IMR-90 (cell line): ENCODE data around the gene SH3BP5. TPM values are rescaled to one million over a fixed set of nuclear protein-coding genes. Genes with fewer than 3 reads are reported as not detected.

Experiments
- ATAC-seq: fragments of 200-7000 bp; cut with Tn5 transposase; 2 replicates; pipeline ENCODE4 v1.9.1; 2020; ENCODE audit warnings: low read depth, mild to moderate bottlenecking, moderate library complexity
- BruUV-seq: library from RNA; stranded (reverse); fragments of 400-500 nt; replicated peaks from 2 replicates; lab custom pipeline; 2021; lab: Mats Ljungman, UMichigan
- CTCF ChIA-PET: fragments of 300-600 bp; formaldehyde crosslinking; extraction: SDS; loops from one replicate; lab custom pipeline; 2021; ENCODE audit warnings: antibody characterized with exemption; lab: Yijun Ruan, JAX
- POLR2A ChIA-PET: fragments of 300-600 bp; sonication (Branson Sonifier 250); formaldehyde crosslinking; loops from one replicate; lab custom pipeline; 2022; ENCODE audit warnings: antibody characterized with exemption; ENCODE audit not compliant: unreplicated experiment; lab: Charles Lee
- DNase-seq: peaks from one replicate; pipeline ENCODE4 v3.0.0; 2013
- H2AFZ ChIP-seq: replicated peaks from 2 replicates; pipeline ENCODE3; 2013; ENCODE audit warnings: low read length, mild to moderate bottlenecking; ENCODE audit not compliant: poor library complexity
- H2AK5ac ChIP-seq: 2 replicates; pipeline ENCODE4 v1.6.1; 2013; ENCODE audit warnings: low read depth, low read length, inconsistent platforms
- H2AK9ac ChIP-seq: replicated peaks from 2 replicates; pipeline ENCODE3; 2013; ENCODE audit warnings: mild to moderate bottlenecking, low read depth, low read length, moderate library complexity; ENCODE audit not compliant: poor library complexity
- H2BK120ac ChIP-seq: 2 replicates; pipeline ENCODE4 v1.6.1; 2013; ENCODE audit warnings: low read depth, low read length, inconsistent platforms
- H2BK15ac ChIP-seq: 3 replicates; pipeline ENCODE4 v1.6.1; 2013; ENCODE audit warnings: low read depth, low read length, inconsistent platforms
- H2BK20ac ChIP-seq: 2 replicates; pipeline ENCODE4 v1.6.1; 2013; ENCODE audit warnings: low read depth, mild to moderate bottlenecking, inconsistent platforms, low read length, moderate library complexity
- H2BK5ac ChIP-seq: 2 replicates; pipeline ENCODE4 v1.6.1; 2013; ENCODE audit warnings: mild to moderate bottlenecking, low read depth, low read length, inconsistent platforms; ENCODE audit not compliant: poor library complexity, severe bottlenecking
- H3K14ac ChIP-seq: replicated peaks from 2 replicates; pipeline ENCODE4 v1.6.1; 2013; ENCODE audit warnings: low read depth, low read length, inconsistent platforms
- H3K18ac ChIP-seq: 2 replicates; pipeline ENCODE4 v1.6.1; 2013; ENCODE audit warnings: low read depth, low read length, control low read depth
- H3K23ac ChIP-seq: 2 replicates; pipeline ENCODE4 v1.6.1; 2013; ENCODE audit warnings: low read depth, low read length, inconsistent platforms
- H3K27ac ChIP-seq: 2 replicates; pipeline ENCODE4 v1.5.1; 2013; ENCODE audit warnings: mild to moderate bottlenecking, control low read depth, low read length; ENCODE audit not compliant: insufficient read depth
- H3K27me3 ChIP-seq: 2 replicates; pipeline ENCODE4 v1.6.1; 2013; ENCODE audit warnings: low read length; ENCODE audit not compliant: control insufficient read depth, insufficient read depth
- H3K36me3 ChIP-seq: 2 replicates; pipeline ENCODE4 v1.6.1; 2013; ENCODE audit warnings: low read length, mixed read lengths; ENCODE audit not compliant: control insufficient read depth, insufficient read depth
- H3K4ac ChIP-seq: 2 replicates; pipeline ENCODE4 v1.6.1; 2013; ENCODE audit warnings: low read depth, low read length, inconsistent platforms
- H3K4me1 ChIP-seq: 2 replicates; pipeline ENCODE4 v1.6.1; 2013; ENCODE audit warnings: low read length, mixed read lengths; ENCODE audit not compliant: control insufficient read depth, insufficient read depth
- H3K4me2 ChIP-seq: 2 replicates; pipeline ENCODE4 v1.6.1; 2013; ENCODE audit warnings: low read depth, mild to moderate bottlenecking, control low read depth, low read length, moderate library complexity
- H3K4me3 ChIP-seq: 2 replicates; pipeline ENCODE4 v1.5.1; 2013; ENCODE audit warnings: low read depth, mild to moderate bottlenecking, control low read depth, low read length, moderate library complexity; ENCODE audit not compliant: insufficient read depth
- H3K56ac ChIP-seq: 2 replicates; pipeline ENCODE4 v1.6.1; 2013; ENCODE audit warnings: low read length, inconsistent platforms; ENCODE audit not compliant: insufficient read depth; ENCODE audit errors: extremely low read depth
- H3K79me1 ChIP-seq, 2 experiments: 2 replicates each; pipeline ENCODE4 v1.6.1; 2013; ENCODE audit warnings: low read length in 2 of 2, inconsistent platforms in 1 of 2, low read depth in 1 of 2
- H3K9ac ChIP-seq: 2 replicates; pipeline ENCODE4 v1.6.1; 2013; ENCODE audit warnings: low read depth, low read length, control low read depth
- H3K9me1 ChIP-seq: 2 replicates; pipeline ENCODE4 v1.6.1; 2013; ENCODE audit warnings: low read length, inconsistent platforms; ENCODE audit not compliant: insufficient read depth
- H3K9me3 ChIP-seq: 2 replicates; pipeline ENCODE4 v1.6.1; 2013; ENCODE audit warnings: low read length; ENCODE audit not compliant: control insufficient read depth, insufficient read depth
- H4K20me1 ChIP-seq: 2 replicates; pipeline ENCODE4 v1.6.1; 2013; ENCODE audit warnings: low read length, inconsistent platforms; ENCODE audit not compliant: insufficient read depth
- H4K5ac ChIP-seq: 2 replicates; pipeline ENCODE4 v1.6.1; 2013; ENCODE audit warnings: mild to moderate bottlenecking, low read depth, low read length, control low read depth
- H4K8ac ChIP-seq, 2 experiments: 2 replicates each; pipeline ENCODE4 v1.6.1; 2013; ENCODE audit warnings: low read depth in 2 of 2, low read length in 2 of 2, control low read depth in 1 of 2, inconsistent platforms in 1 of 2
- H4K91ac ChIP-seq: 2 replicates; pipeline ENCODE4 v1.6.1; 2013; ENCODE audit warnings: low read depth, low read length, inconsistent platforms; ENCODE audit not compliant: insufficient read depth
- CTCF ChIP-seq: conservative IDR thresholded peaks from 2 replicates; pipeline ENCODE4 v1.5.1; 2012; ENCODE audit warnings: mild to moderate bottlenecking, low read depth, low read length, improper control_type of control experiment
- MXI1 ChIP-seq: IDR thresholded peaks from 2 replicates; pipeline ENCODE4 v1.6.1; 2012; ENCODE audit warnings: low read depth, mild to moderate bottlenecking, low read length, moderate library complexity, borderline replicate concordance
- WGBS, 2 experiments: methylation state at CpG; one replicate each; pipeline versions ENCODE4 v1.1.5 to v1.1.7; 2013; ENCODE audit warnings: missing lambda C conversion rate in 2 of 2; ENCODE audit not compliant: insufficient read length in 1 of 2; ENCODE audit errors: extremely low coverage in 2 of 2; 5-methylcytosine and 5-hydroxymethylcytosine counted together
- dilution Hi-C: fragments of 300-500 bp; cut with HindIII; formaldehyde crosslinking; loops from one replicate; pipeline ENCODE4 v1.14.3; 2018; ENCODE audit warnings: low sequenced_read_pairs; ENCODE audit not compliant: unreplicated experiment
- in situ Hi-C: fragments of 300-500 bp; cut with MboI; formaldehyde crosslinking; loops from 3 replicates; pipeline ENCODE4 v1.14.3; 2019; ENCODE audit warnings: low sequenced_read_pairs, inconsistent platforms, mixed read lengths
- intact Hi-C: fragments of 100-400 bp; cut with micrococcal nuclease; formaldehyde crosslinking; loops from 2 replicates; pipeline ENCODE4 v1.10.0; 2022
- polyA plus RNA-seq, 3 experiments: library from polyadenylated mRNA; depleted of rRNA; stranded (reverse); fragments of >200 nt; gene quantifications; 2 replicates each; pipeline ENCODE4 v1.2.3, GENCODE V29; 2012; ENCODE audit warnings: low replicate concordance in 1 of 3
- total RNA-seq: library from RNA; depleted of rRNA; stranded (reverse); fragments of >200 nt; gene quantifications from 2 replicates; pipeline ENCODE4 v1.2.3, GENCODE V29; 2012

SH3BP5 gene
- total and polyA plus RNA-seq, 2 of the 4 experiments (the other 2 are of a cell fraction), result 14.0 to 23.5 TPM

- Histone ChIP-seq H2BK20ac (no peak overlapping the region), H3K4ac (no peak overlapping the region), H3K27ac (no peak overlapping the region), H3K23ac (no peak overlapping the region), H3K9me1 (peaks cover 11% of the 10 kb centered on the region), H3K9ac (no peak overlapping the region), H3K4me2 (no peak overlapping the region), H2BK120ac (no peak overlapping the region), H3K27me3 (no peaks in the 10 kb centered on the region), H3K36me3 (no peaks in the 10 kb centered on the region), H2AK5ac (no peak overlapping the region), H4K91ac (no peak overlapping the region), H3K9me3 (no peaks in the 10 kb centered on the region), H4K5ac (no peak overlapping the region), H2BK15ac (no peak overlapping the region), H4K20me1 (no peaks in the 10 kb centered on the region), H3K4me3 (no peak overlapping the region), H2AK9ac (peak overlapping the region; percentile 56), H4K8ac (no peak overlapping the region), H3K79me1 (peaks cover 0 to 2% of the 10 kb centered on the region in 2 experiments; a peak in 1 of 4 replicates), H3K4me1 (peaks cover 6% of the 10 kb centered on the region), H2BK5ac (no peak overlapping the region), H3K18ac (no peak overlapping the region), H3K14ac (no peak overlapping the region), H3K56ac (no peak overlapping the region), H2AFZ (no peak overlapping the region)
- peak; percentile 60 for ATAC-seq
- BruUV-seq, result no TSS peak
- no peak for TF ChIP-seq MXI1
- peak; percentile 19; the same call in 1 of the 2 replicates for TF ChIP-seq CTCF
- peak; percentile 49 for DNase-seq
- in situ Hi-C loops, result no loop called here
- CTCF ChIA-PET, result interaction anchor here (0.7 kb wide), 1 partner anchor 112 kb away, joined by 3 read pairs; no protein-coding TSS in a partner anchor
- POLR2A ChIA-PET, result no interaction called here
- 44% methylated on average over 3 of the region's 6 CpGs; no CpG with 5 or more reads in 1 of the 2 experiments for WGBS, 2 experiments
- intact Hi-C loops, result no loop called here
- dilution Hi-C loops, result no loop called here
Measured at GRCh38 chr3:15305359-15305844, 27.0 kb downstream of the SH3BP5 start.
